HG02642 (cell line): Measurements from ENCODE around the gene AP4B1.

ENCODE experiments used
- ATAC-seq: cut with Tn5 transposase; IDR thresholded peaks from one replicate; pipeline ENCODE4 v1.9.1; 2021; ENCODE audit warnings: mild to moderate bottlenecking; ENCODE audit not compliant: unreplicated experiment, poor library complexity

The AP4B1 gene

GRCh38 chr1:113898241-113898814, 6.3 kb downstream of the AP4B1 start:
- no peak for ATAC-seq

- ATAC-seq: no peak
Measured at GRCh38 chr1:113895961-113896360, 8.6 kb downstream of the AP4B1 start.

- ATAC-seq: no peak
Measured at GRCh38 chr1:113895098-113895497, 9.5 kb downstream of the AP4B1 start.

GRCh38 chr1:113893267-113893666, 11.3 kb downstream of the AP4B1 start:
- ATAC-seq: no peak

GRCh38 chr1:113891631-113892220, 12.9 kb downstream of the AP4B1 start:
- ATAC-seq: no peak

- no peak for ATAC-seq
Measured at GRCh38 chr1:113890816-113891215, 13.8 kb downstream of the AP4B1 start.

- ATAC-seq: no peak
Measured at GRCh38 chr1:113887402-113888175, 17.0 kb downstream of the AP4B1 start, which contains the start of gene BCL2L15. Gene BCL2L15, minus strand, starts transcription at chr1:113887581. Its CDS starts 206 bp downstream, at chr1:113887375.

- no peak for ATAC-seq
Measured at GRCh38 chr1:113886417-113887401, 17.9 kb downstream of the AP4B1 start.

- ATAC-seq: no peak
Measured at GRCh38 chr1:113881661-113882060, 22.9 kb downstream of the AP4B1 start.

- no peak for ATAC-seq
Measured at GRCh38 chr1:113879739-113880038, 24.9 kb downstream of the AP4B1 start.

GRCh38 chr1:113876176-113876575, 28.4 kb downstream of the AP4B1 start:
- no peak for ATAC-seq

- peak; percentile 29 for ATAC-seq
Measured at GRCh38 chr1:113875714-113876113, 28.9 kb downstream of the AP4B1 start.

- no peak for ATAC-seq
Measured at GRCh38 chr1:113874012-113874879, 30.4 kb downstream of the AP4B1 start.

GRCh38 chr1:113872219-113872935, 32.2 kb downstream of the AP4B1 start:
- peak; percentile 13 for ATAC-seq

GRCh38 chr1:113871597-113872113, 32.9 kb downstream of the AP4B1 start, which contains the start of gene PTPN22:
Gene PTPN22, minus strand, starts transcription at chr1:113871712.
- peak; percentile 92 for ATAC-seq

- no peak for ATAC-seq
Measured at GRCh38 chr1:113870778-113871177, 33.8 kb downstream of the AP4B1 start.

- no peak for ATAC-seq
Measured at GRCh38 chr1:113868387-113869083, 36.1 kb downstream of the AP4B1 start.

GRCh38 chr1:113861641-113862040, 43.0 kb downstream of the AP4B1 start:
- ATAC-seq: no peak
